Suppressor macrophage treated with lipopolysaccharide for 4 hours (primary cell): ENCODE measurements around the gene NOL8.

Source experiments
- DNase-seq: peaks from one replicate; pipeline ENCODE4 v3.0.0-alpha.2; 2020

Gene NOL8

DNA sequence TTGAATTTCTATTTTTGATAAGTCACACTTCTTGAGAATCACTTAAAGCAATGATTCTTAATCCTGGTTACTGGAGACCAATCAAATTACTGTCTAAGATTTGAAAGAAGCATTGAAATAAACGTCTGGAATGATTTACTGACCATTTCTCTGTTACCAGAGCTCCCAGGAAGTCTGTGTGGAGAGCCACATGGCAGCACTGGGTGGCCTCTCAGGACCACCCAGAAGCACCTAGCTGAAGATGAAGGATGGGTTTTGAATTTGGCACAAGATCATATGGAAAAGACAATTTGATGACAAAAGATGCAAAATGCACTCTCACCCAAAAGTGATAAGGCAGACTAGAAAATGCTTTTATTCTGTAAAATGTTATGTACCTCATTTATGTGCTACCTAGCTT, 62.0 kb downstream of the NOL8 start:
- DNase-seq, result no peak

GRCh38 chr9:92257327-92257726, 67.8 kb downstream of the NOL8 start:
- no peak for DNase-seq

DNA sequence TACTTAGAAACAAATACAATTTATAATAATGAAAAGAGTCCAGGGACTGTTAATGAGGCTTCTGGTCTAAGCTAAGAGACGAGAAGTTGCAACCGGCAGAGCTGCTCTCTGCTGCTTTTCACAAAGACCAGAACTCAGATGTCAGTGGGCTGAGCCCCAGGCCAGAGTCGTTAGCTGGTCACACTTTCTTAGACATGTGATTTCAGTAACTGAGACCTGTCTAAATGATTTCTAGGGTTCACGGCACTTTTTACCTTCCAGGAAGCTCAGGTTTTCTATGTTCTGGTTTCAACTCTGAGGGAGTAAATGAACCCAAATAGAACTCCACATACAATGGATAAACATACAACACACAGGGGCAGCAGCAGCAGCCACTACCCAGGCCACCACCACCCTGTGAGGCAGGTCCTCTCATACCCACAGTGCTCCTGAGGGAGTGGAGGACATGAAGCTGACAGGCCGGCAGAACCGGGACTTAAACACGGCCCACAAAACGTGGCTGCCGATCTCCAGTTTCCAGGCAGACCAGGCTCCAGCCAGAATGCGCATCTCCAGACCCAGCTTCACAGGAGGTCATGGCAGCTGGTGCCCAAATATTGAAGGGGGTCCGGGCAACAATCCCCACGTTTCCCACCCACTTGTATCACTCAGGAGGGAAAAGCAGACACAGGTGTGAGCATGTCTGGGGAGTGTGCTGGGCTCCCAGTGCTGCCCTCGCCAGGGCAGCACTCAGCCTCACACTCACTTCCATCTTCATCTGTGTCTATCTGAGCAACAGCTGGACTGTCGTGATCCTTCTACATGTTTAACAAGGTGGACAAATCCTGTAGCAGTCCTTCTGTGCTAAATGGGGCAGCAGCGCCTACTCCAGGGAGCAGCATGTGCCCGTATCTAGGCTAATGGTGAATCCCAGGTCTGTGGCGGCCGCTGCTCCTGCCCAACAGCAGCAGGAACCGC, 70.5 kb downstream of the NOL8 start:
- DNase-seq, result no peak

GRCh38 chr9:92253656-92254055, 71.5 kb downstream of the NOL8 start:
- no peak for DNase-seq

- no peak for DNase-seq
Observed at GRCh38 chr9:92247981-92248380, 77.2 kb downstream of the NOL8 start.
